PC-3 (cell line): ENCODE data around the gene DEFB116. TPM values are rescaled to one million over a fixed set of nuclear protein-coding genes. Genes with fewer than 3 reads are reported as not detected.

ENCODE experiments used
- ATAC-seq: fragments of 200-7000 bp; cut with Tn5 transposase; 2 replicates; pipeline ENCODE4 v1.9.1; 2020; ENCODE audit warnings: mild to moderate bottlenecking, moderate library complexity
- BruUV-seq: library from RNA; stranded (reverse); fragments of 400-500 nt; replicated peaks from 2 replicates; lab custom pipeline; 2021; lab: Mats Ljungman, UMichigan
- CTCF ChIA-PET: fragments of 300-600 bp; sonication (Branson Sonifier 250); formaldehyde crosslinking; loops from one replicate; lab custom pipeline; 2022; ENCODE audit warnings: antibody characterized with exemption; lab: Charles Lee
- POLR2A ChIA-PET: fragments of 300-600 bp; sonication (Branson Sonifier 250); formaldehyde crosslinking; loops from one replicate; lab custom pipeline; 2022; ENCODE audit warnings: antibody characterized with exemption; ENCODE audit not compliant: unreplicated experiment; lab: Charles Lee
- DNase-seq: peaks from one replicate; pipeline ENCODE4 v3.0.0-alpha.2; 2015
- H2AFZ ChIP-seq: fragments of 300-600 bp; sonication (generic); 2 replicates; pipeline ENCODE4 v1.6.0; 2016; ENCODE audit warnings: antibody characterized with exemption, low read length
- H3F3A ChIP-seq: fragments of 300-600 bp; sonication (generic); one replicate; pipeline ENCODE4 v1.6.0; 2017; ENCODE audit warnings: antibody characterized with exemption, low read length, control low read depth, mild to moderate bottlenecking; ENCODE audit not compliant: unreplicated experiment
- H3K27ac ChIP-seq: fragments of 300-600 bp; sonication (generic); 2 replicates; pipeline ENCODE4 v1.5.1; 2016; ENCODE audit warnings: mild to moderate bottlenecking, low read length
- H3K27me3 ChIP-seq: fragments of 300-600 bp; sonication (generic); 2 replicates; pipeline ENCODE4 v1.6.1; 2016; ENCODE audit warnings: low read length, mixed read lengths
- H3K36me3 ChIP-seq: fragments of 300-600 bp; sonication (generic); 2 replicates; pipeline ENCODE4 v1.6.1; 2016; ENCODE audit warnings: low read depth, mixed run types, low read length, mixed read lengths
- H3K4me1 ChIP-seq: fragments of 300-600 bp; sonication (generic); 2 replicates; pipeline ENCODE4 v1.5.1; 2016; ENCODE audit warnings: low read length; ENCODE audit not compliant: insufficient read depth
- H3K4me2 ChIP-seq: fragments of 300-600 bp; sonication (generic); 2 replicates; pipeline ENCODE4 v1.6.0; 2016; ENCODE audit warnings: low read length
- H3K4me3 ChIP-seq: fragments of 300-600 bp; sonication (generic); 2 replicates; pipeline ENCODE4 v1.5.1; 2016; ENCODE audit warnings: mild to moderate bottlenecking, low read length, mixed read lengths
- H3K79me2 ChIP-seq: fragments of 300-600 bp; sonication (generic); 2 replicates; pipeline ENCODE4 v1.6.1; 2017; ENCODE audit warnings: low read length, mixed read lengths
- H3K9ac ChIP-seq: fragments of 300-600 bp; sonication (generic); 2 replicates; pipeline ENCODE4 v1.6.0; 2016; ENCODE audit warnings: mild to moderate bottlenecking, low read length
- H3K9me2 ChIP-seq: fragments of 300-600 bp; sonication (generic); replicated peaks from 2 replicates; pipeline ENCODE4 v1.6.1; 2016; ENCODE audit warnings: mixed run types, low read length, mixed read lengths
- H3K9me3 ChIP-seq: fragments of 300-600 bp; sonication (generic); 2 replicates; pipeline ENCODE4 v1.6.1; 2016; ENCODE audit warnings: low read length, mixed read lengths
- H4K20me1 ChIP-seq: fragments of 300-600 bp; sonication (generic); 2 replicates; pipeline ENCODE4 v1.6.1; 2016; ENCODE audit warnings: low read length, mixed read lengths
- CTCF ChIP-seq: fragments of 300-600 bp; sonication (generic); conservative IDR thresholded peaks from 2 replicates; pipeline ENCODE4 v1.5.1; 2017; ENCODE audit warnings: antibody characterized with exemption, low read depth, mild to moderate bottlenecking, low read length
- EZH2 ChIP-seq: fragments of 300-600 bp; sonication (generic); IDR thresholded peaks from one replicate; pipeline ENCODE4 v1.6.1; 2017; ENCODE audit warnings: antibody characterized with exemption, mild to moderate bottlenecking, low read length; ENCODE audit not compliant: unreplicated experiment
- EZH2phosphoT487 ChIP-seq: fragments of 300-600 bp; sonication (generic); IDR thresholded peaks from 2 replicates; pipeline ENCODE4 v1.6.1; 2018; ENCODE audit warnings: mild to moderate bottlenecking, antibody characterized with exemption, low read length, borderline replicate concordance
- intact Hi-C: fragments of 100-400 bp; cut with micrococcal nuclease; formaldehyde crosslinking; loops from 2 replicates; pipeline ENCODE4 v1.9.0; 2023
- total RNA-seq: library from RNA; depleted of rRNA; stranded (reverse); fragments of >200 nt; gene quantifications from 2 replicates; pipeline ENCODE4 v1.2.3, GENCODE V29; 2014

DEFB116 gene
- total RNA-seq, 1 experiment from 2014 or later: not detected

- no peaks in the 10 kb centered on the region for H3F3A ChIP-seq
- H3K9me2 ChIP-seq: no peaks in the 10 kb centered on the region
- TF ChIP-seq EZH2phosphoT487: no peak
- DNase-seq (no peak), ATAC-seq (no peak)
- intact Hi-C loops: no loop called here
- no peak overlapping the region for H3K9ac ChIP-seq
- H3K4me2 ChIP-seq: no peak overlapping the region
- no peak overlapping the region for H2AFZ ChIP-seq
- H3K79me2 ChIP-seq: no peaks in the 10 kb centered on the region
- no peaks in the 10 kb centered on the region for H3K4me1 ChIP-seq
- H3K9me3 ChIP-seq: no peaks in the 10 kb centered on the region
- ChIA-PET POLR2A (no interaction called here), CTCF (no interaction called here)
- BruUV-seq: no TSS peak
- no peaks in the 10 kb centered on the region for H4K20me1 ChIP-seq
- no peak overlapping the region for H3K4me3 ChIP-seq
- no peaks in the 10 kb centered on the region for H3K36me3 ChIP-seq
- no peaks in the 10 kb centered on the region for H3K27me3 ChIP-seq
- no peak overlapping the region for H3K27ac ChIP-seq
These were observed 30.2 kb downstream of the DEFB116 start for GRCh38 chr20:31278178-31278577.

GRCh38 chr20:31274441-31274840, 33.9 kb downstream of the DEFB116 start:
- ATAC-seq (no peak), DNase-seq (no peak)
- CTCF ChIA-PET: no interaction called here
- Histone ChIP-seq H3K4me1 (no peaks in the 10 kb centered on the region), H3K27ac (no peak overlapping the region), H3K79me2 (no peaks in the 10 kb centered on the region), H3K9me2 (no peaks in the 10 kb centered on the region), H3K4me3 (no peak overlapping the region), H4K20me1 (no peaks in the 10 kb centered on the region), H3K36me3 (no peaks in the 10 kb centered on the region), H3K4me2 (no peak overlapping the region), H3K9ac (no peak overlapping the region), H3K27me3 (no peaks in the 10 kb centered on the region), H3K9me3 (peaks cover 11% of the 10 kb centered on the region; the same call in 1 of the 2 replicates), H2AFZ (no peak overlapping the region), H3F3A (no peaks in the 10 kb centered on the region)
- intact Hi-C loops: no loop called here
- TF ChIP-seq EZH2: no peak
- no peak for TF ChIP-seq CTCF
- TF ChIP-seq EZH2phosphoT487: no peak
- BruUV-seq: no TSS peak
- POLR2A ChIA-PET: no interaction called here

- H3K4me2 ChIP-seq: no peak overlapping the region
- intact Hi-C loops: no loop called here
- no peaks in the 10 kb centered on the region for H4K20me1 ChIP-seq
- H3F3A ChIP-seq: no peaks in the 10 kb centered on the region
- H3K4me3 ChIP-seq: no peak overlapping the region
- H3K79me2 ChIP-seq: no peaks in the 10 kb centered on the region
- BruUV-seq: no TSS peak
- ChIA-PET POLR2A (no interaction called here), CTCF (interaction anchor here (0.6 kb wide), 1 partner anchor 1817 kb away, joined by 3 read pairs; no protein-coding TSS in a partner anchor)
- no peaks in the 10 kb centered on the region for H3K27me3 ChIP-seq
- DNase-seq: peak; percentile 49
- H3K4me1 ChIP-seq: no peaks in the 10 kb centered on the region
- H3K27ac ChIP-seq: no peak overlapping the region
- no peaks in the 10 kb centered on the region for H3K36me3 ChIP-seq
- no peaks in the 10 kb centered on the region for H3K9me3 ChIP-seq
- H3K9ac ChIP-seq: no peak overlapping the region
- ATAC-seq: peak; percentile 33; the same call in 1 of the 2 replicates
- H3K9me2 ChIP-seq: no peaks in the 10 kb centered on the region
- H2AFZ ChIP-seq: no peak overlapping the region
- TF ChIP-seq EZH2: no peak
- TF ChIP-seq CTCF: peak; percentile 70
These were observed 48.0 kb downstream of the DEFB116 start for GRCh38 chr20:31260326-31260932.
